GM23338 (cell line): Measurements from ENCODE around the gene LDLRAD2. TPM values are rescaled to one million over a fixed set of nuclear protein-coding genes. Genes with fewer than 3 reads are reported as not detected.

Experiments
- ATAC-seq: fragments of 200-7000 bp; cut with Tn5 transposase; 3 replicates; pipeline ENCODE4 v1.9.1; 2020
- DNase-seq: peaks from one replicate; pipeline ENCODE4 v3.0.0-alpha.2; 2015; ENCODE audit warnings: low spot score
- H2AFZ ChIP-seq: fragments of 200-600 bp; sonication (generic); 2 replicates; pipeline ENCODE4 v1.8.0; 2016; ENCODE audit warnings: antibody characterized with exemption, mild to moderate bottlenecking, moderate library complexity
- H3F3A ChIP-seq: fragments of 200-600 bp; sonication (generic); replicated peaks from 2 replicates; pipeline ENCODE4 v1.8.0; 2017; ENCODE audit warnings: antibody characterized with exemption, mixed run types, low read depth
- H3K27ac ChIP-seq: fragments of 200-600 bp; sonication (generic); 2 replicates; pipeline ENCODE4 v1.6.1; 2016; ENCODE audit warnings: low read depth
- H3K27me3 ChIP-seq: fragments of 200-600 bp; sonication (generic); 2 replicates; pipeline ENCODE4 v1.8.0; 2016; ENCODE audit warnings: mild to moderate bottlenecking, mixed run types, moderate library complexity; ENCODE audit not compliant: insufficient read depth
- H3K36me3 ChIP-seq: fragments of 200-600 bp; sonication (generic); 2 replicates; pipeline ENCODE4 v1.8.0; 2016; ENCODE audit warnings: mild to moderate bottlenecking; ENCODE audit not compliant: insufficient read depth
- H3K4me1 ChIP-seq: fragments of 200-600 bp; sonication (generic); 2 replicates; pipeline ENCODE4 v1.8.0; 2016; ENCODE audit warnings: mild to moderate bottlenecking, moderate library complexity; ENCODE audit not compliant: insufficient read depth
- H3K4me2 ChIP-seq: fragments of 200-600 bp; sonication (generic); 2 replicates; pipeline ENCODE4 v1.7.1; 2017; ENCODE audit warnings: mixed run types
- H3K4me3 ChIP-seq: fragments of 200-600 bp; sonication (generic); 2 replicates; pipeline ENCODE4 v1.6.1; 2016; ENCODE audit warnings: mixed run types
- H3K79me2 ChIP-seq: fragments of 200-600 bp; sonication (generic); replicated peaks from 2 replicates; pipeline ENCODE4 v1.8.0; 2017; ENCODE audit warnings: mild to moderate bottlenecking; ENCODE audit not compliant: insufficient read depth
- H3K9me2 ChIP-seq: fragments of 200-600 bp; sonication (generic); 2 replicates; pipeline ENCODE4 v1.8.0; 2017; ENCODE audit not compliant: insufficient read depth
- H4K20me1 ChIP-seq: fragments of 200-600 bp; sonication (generic); replicated peaks from 2 replicates; pipeline ENCODE4 v1.8.0; 2017; ENCODE audit warnings: mild to moderate bottlenecking; ENCODE audit not compliant: insufficient read depth
- H3K27ac Mint-ChIP-seq: 2 replicates; pipeline ENCODE4 v1.8.0; 2020; ENCODE audit warnings: inconsistent platforms, mild to moderate bottlenecking, moderate library complexity, mixed read lengths
- H3K27me3 Mint-ChIP-seq: 3 replicates; pipeline ENCODE4 v1.8.0; 2022; ENCODE audit warnings: low read depth, mild to moderate bottlenecking, moderate library complexity, mixed read lengths, inconsistent platforms; ENCODE audit not compliant: insufficient read depth, poor library complexity
- H3K36me3 Mint-ChIP-seq: 3 replicates; pipeline ENCODE4 v1.8.0; 2021; ENCODE audit warnings: low read depth, mild to moderate bottlenecking, inconsistent platforms, moderate library complexity, mixed read lengths
- H3K4me1 Mint-ChIP-seq: 3 replicates; pipeline ENCODE4 v1.8.0; 2020; ENCODE audit warnings: mild to moderate bottlenecking, inconsistent platforms, mixed read lengths
- H3K4me3 Mint-ChIP-seq: 3 replicates; pipeline ENCODE4 v1.8.0; 2021; ENCODE audit warnings: moderate library complexity, mild to moderate bottlenecking, inconsistent platforms, mixed read lengths
- H3K9me3 Mint-ChIP-seq: 3 replicates; pipeline ENCODE4 v1.8.0; 2020; ENCODE audit warnings: moderate library complexity, mild to moderate bottlenecking, inconsistent platforms, mixed read lengths
- CREB1 ChIP-seq: fragments of 250-450 bp; sonication (Bioruptor Pico); IDR thresholded peaks from 2 replicates; pipeline ENCODE4 v1.5.0; 2020; ENCODE audit warnings: low read depth, mild to moderate bottlenecking, moderate library complexity
- CTCF ChIP-seq, 2 experiments: fragments of 200-600 bp in 1 of 2; sonication (generic) in 1 of 2; conservative IDR thresholded peaks; 2 replicates each; pipeline versions ENCODE4 v1.5.1 to v1.6.1; 2016 to 2017; ENCODE audit warnings: antibody characterized with exemption in 2 of 2, low read depth in 2 of 2, mild to moderate bottlenecking in 2 of 2, moderate library complexity in 1 of 2
- ETS1 ChIP-seq: IDR thresholded peaks from 2 replicates; pipeline ENCODE4 v1.6.1; 2016; ENCODE audit warnings: antibody characterized with exemption
- EZH2 ChIP-seq: fragments of 200-600 bp; sonication (generic); IDR thresholded peaks from one replicate; pipeline ENCODE4 v1.8.0; 2017; ENCODE audit warnings: antibody characterized with exemption, mild to moderate bottlenecking, low read depth; ENCODE audit not compliant: unreplicated experiment
- EZH2phosphoT487 ChIP-seq: fragments of 200-600 bp; sonication (generic); IDR thresholded peaks from one replicate; pipeline ENCODE4 v1.8.1; 2018; ENCODE audit warnings: antibody characterized with exemption; ENCODE audit not compliant: unreplicated experiment
- JUNB ChIP-seq: IDR thresholded peaks from one replicate; pipeline ENCODE4 v1.6.1; 2016; ENCODE audit warnings: antibody characterized with exemption; ENCODE audit not compliant: unreplicated experiment
- NANOG ChIP-seq: IDR thresholded peaks from 2 replicates; pipeline ENCODE4 v1.6.1; 2016; ENCODE audit warnings: antibody characterized with exemption, borderline replicate concordance
- POLR2AphosphoS5 ChIP-seq: IDR thresholded peaks from 2 replicates; pipeline ENCODE4 v1.6.1; 2016; ENCODE audit warnings: antibody characterized with exemption, low read depth
- STAT1 ChIP-seq: IDR thresholded peaks from one replicate; pipeline ENCODE4 v1.6.1; 2016; ENCODE audit warnings: antibody characterized with exemption; ENCODE audit not compliant: unreplicated experiment
- ZNF114 ChIP-seq: fragments of 250-450 bp; sonication (Bioruptor Pico); IDR thresholded peaks from 2 replicates; pipeline ENCODE4 v1.5.0; 2020; ENCODE audit warnings: mild to moderate bottlenecking, moderate library complexity
- ZNF331 ChIP-seq: fragments of 250-450 bp; sonication (Bioruptor Pico); IDR thresholded peaks from 2 replicates; pipeline ENCODE4 v1.5.0; 2020; ENCODE audit warnings: low read depth, mild to moderate bottlenecking, moderate library complexity
- polyA plus RNA-seq: library from polyadenylated mRNA; unstranded; fragments of >200 nt; fragmentation: Nextera tagmentation; extraction: Ambion mirVana; gene quantifications from 2 replicates; pipeline ENCODE4 v1.2.1, GENCODE V29; 2016
- total RNA-seq: library from RNA; depleted of rRNA; stranded (reverse); fragments of >200 nt; shearing (Covaris generic); gene quantifications from 2 replicates; pipeline ENCODE4 v1.2.3, GENCODE V29; 2014
- TF ChIP-seq, protein P1 (sequence below): fragments of 250-450 bp; sonication (Bioruptor Pico); IDR thresholded peaks from 2 replicates; pipeline ENCODE4 v1.5.0; 2020; ENCODE audit warnings: mild to moderate bottlenecking, moderate library complexity
- TF ChIP-seq, protein P2 (sequence below): IDR thresholded peaks from one replicate; pipeline ENCODE4 v1.6.1; 2018; ENCODE audit warnings: antibody characterized with exemption; ENCODE audit not compliant: unreplicated experiment

The LDLRAD2 gene
- total and polyA plus RNA-seq, 2 experiments from 2014 or later: 1.6 to 5.8 TPM

DNA sequence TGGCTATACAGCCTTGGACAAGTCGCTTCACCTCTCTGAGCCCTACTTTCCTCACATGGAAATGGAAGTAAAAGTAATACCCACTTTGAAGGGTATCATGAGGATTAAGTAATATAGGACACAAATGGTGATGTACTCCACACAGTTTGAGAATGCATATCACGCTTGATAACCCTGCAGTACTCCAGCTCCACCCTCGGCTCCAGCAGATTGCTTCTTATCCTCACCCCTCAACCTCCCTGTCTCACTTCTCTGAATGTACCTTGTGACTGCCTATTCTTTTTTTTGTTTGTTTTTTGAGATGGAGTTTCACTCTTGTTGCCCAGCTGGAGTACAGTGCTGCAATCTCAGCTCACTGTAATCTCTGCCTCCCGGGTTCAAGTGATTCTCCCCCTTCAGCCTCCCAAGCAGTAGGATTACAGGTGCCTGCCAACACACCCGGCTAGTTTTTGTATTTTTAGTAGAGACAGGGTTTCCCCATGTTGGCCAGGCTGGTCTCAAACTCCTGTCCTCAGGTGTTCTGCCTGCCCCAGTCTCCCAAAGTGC is 55.5 kb downstream of the LDLRAD2 start:
- Histone ChIP-seq H2AFZ (no peak overlapping the region), H3K4me3 (no peak overlapping the region), H3F3A (no peaks in the 10 kb centered on the region), H3K4me1 (peaks cover 8% of the 10 kb centered on the region; the same call in 1 of the 2 replicates), H4K20me1 (0 out of 2 replicates have a peak, but pooled peaks cover 6% of the 10 kb centered on the region), H3K27ac (no peak overlapping the region), H3K27me3 (no peaks in the 10 kb centered on the region), H3K4me2 (no peak overlapping the region), H3K9me2 (no peaks in the 10 kb centered on the region), H3K36me3 (peaks cover 6% of the 10 kb centered on the region), H3K79me2 (no peaks in the 10 kb centered on the region)
- ATAC-seq: no peak
- Mint-ChIP-seq H3K4me1 (peaks cover 15% of the 10 kb centered on the region), H3K4me3 (no peak overlapping the region), H3K36me3 (peaks cover 30% of the 10 kb centered on the region), H3K9me3 (no peaks in the 10 kb centered on the region), H3K27me3 (peaks cover 10% of the 10 kb centered on the region), H3K27ac (no peak overlapping the region)
- DNase-seq: no peak
- TF ChIP-seq POLR2AphosphoS5 (no peak), JUNB (no peak), EZH2 (no peak), CTCF (conservative IDR thresholded peaks at IDR 0.05; ENCODE audit: low read depth in 2 of 2) (no peak), CREB1 (no peak), STAT1 (no peak), ZNF114 (CRISPR knock-in tag) (no peak), ETS1 (no peak), ZNF331 (no peak), EZH2phosphoT487 (no peak), NANOG (no peak)
- TF ChIP-seq, protein P1, sequence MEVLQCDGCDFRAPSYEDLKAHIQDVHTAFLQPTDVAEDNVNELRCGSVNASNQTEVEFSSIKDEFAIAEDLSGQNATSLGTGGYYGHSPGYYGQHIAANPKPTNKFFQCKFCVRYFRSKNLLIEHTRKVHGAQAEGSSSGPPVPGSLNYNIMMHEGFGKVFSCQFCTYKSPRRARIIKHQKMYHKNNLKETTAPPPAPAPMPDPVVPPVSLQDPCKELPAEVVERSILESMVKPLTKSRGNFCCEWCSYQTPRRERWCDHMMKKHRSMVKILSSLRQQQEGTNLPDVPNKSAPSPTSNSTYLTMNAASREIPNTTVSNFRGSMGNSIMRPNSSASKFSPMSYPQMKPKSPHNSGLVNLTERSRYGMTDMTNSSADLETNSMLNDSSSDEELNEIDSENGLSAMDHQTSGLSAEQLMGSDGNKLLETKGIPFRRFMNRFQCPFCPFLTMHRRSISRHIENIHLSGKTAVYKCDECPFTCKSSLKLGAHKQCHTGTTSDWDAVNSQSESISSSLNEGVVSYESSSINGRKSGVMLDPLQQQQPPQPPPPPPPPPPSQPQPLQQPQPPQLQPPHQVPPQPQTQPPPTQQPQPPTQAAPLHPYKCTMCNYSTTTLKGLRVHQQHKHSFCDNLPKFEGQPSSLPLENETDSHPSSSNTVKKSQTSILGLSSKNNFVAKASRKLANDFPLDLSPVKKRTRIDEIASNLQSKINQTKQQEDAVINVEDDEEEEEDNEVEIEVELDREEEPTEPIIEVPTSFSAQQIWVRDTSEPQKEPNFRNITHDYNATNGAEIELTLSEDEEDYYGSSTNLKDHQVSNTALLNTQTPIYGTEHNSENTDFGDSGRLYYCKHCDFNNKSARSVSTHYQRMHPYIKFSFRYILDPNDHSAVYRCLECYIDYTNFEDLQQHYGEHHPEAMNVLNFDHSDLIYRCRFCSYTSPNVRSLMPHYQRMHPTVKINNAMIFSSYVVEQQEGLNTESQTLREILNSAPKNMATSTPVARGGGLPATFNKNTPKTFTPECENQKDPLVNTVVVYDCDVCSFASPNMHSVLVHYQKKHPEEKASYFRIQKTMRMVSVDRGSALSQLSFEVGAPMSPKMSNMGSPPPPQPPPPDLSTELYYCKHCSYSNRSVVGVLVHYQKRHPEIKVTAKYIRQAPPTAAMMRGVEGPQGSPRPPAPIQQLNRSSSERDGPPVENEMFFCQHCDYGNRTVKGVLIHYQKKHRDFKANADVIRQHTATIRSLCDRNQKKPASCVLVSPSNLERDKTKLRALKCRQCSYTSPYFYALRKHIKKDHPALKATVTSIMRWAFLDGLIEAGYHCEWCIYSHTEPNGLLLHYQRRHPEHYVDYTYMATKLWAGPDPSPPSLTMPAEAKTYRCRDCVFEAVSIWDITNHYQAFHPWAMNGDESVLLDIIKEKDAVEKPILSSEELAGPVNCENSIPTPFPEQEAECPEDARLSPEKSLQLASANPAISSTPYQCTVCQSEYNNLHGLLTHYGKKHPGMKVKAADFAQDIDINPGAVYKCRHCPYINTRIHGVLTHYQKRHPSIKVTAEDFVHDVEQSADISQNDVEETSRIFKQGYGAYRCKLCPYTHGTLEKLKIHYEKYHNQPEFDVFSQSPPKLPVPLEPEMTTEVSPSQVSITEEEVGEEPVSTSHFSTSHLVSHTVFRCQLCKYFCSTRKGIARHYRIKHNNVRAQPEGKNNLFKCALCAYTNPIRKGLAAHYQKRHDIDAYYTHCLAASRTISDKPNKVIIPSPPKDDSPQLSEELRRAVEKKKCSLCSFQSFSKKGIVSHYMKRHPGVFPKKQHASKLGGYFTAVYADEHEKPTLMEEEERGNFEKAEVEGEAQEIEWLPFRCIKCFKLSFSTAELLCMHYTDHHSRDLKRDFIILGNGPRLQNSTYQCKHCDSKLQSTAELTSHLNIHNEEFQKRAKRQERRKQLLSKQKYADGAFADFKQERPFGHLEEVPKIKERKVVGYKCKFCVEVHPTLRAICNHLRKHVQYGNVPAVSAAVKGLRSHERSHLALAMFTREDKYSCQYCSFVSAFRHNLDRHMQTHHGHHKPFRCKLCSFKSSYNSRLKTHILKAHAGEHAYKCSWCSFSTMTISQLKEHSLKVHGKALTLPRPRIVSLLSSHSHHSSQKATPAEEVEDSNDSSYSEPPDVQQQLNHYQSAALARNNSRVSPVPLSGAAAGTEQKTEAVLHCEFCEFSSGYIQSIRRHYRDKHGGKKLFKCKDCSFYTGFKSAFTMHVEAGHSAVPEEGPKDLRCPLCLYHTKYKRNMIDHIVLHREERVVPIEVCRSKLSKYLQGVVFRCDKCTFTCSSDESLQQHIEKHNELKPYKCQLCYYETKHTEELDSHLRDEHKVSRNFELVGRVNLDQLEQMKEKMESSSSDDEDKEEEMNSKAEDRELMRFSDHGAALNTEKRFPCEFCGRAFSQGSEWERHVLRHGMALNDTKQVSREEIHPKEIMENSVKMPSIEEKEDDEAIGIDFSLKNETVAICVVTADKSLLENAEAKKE (CRISPR knock-in tag): no peak
- TF ChIP-seq, protein P2, sequence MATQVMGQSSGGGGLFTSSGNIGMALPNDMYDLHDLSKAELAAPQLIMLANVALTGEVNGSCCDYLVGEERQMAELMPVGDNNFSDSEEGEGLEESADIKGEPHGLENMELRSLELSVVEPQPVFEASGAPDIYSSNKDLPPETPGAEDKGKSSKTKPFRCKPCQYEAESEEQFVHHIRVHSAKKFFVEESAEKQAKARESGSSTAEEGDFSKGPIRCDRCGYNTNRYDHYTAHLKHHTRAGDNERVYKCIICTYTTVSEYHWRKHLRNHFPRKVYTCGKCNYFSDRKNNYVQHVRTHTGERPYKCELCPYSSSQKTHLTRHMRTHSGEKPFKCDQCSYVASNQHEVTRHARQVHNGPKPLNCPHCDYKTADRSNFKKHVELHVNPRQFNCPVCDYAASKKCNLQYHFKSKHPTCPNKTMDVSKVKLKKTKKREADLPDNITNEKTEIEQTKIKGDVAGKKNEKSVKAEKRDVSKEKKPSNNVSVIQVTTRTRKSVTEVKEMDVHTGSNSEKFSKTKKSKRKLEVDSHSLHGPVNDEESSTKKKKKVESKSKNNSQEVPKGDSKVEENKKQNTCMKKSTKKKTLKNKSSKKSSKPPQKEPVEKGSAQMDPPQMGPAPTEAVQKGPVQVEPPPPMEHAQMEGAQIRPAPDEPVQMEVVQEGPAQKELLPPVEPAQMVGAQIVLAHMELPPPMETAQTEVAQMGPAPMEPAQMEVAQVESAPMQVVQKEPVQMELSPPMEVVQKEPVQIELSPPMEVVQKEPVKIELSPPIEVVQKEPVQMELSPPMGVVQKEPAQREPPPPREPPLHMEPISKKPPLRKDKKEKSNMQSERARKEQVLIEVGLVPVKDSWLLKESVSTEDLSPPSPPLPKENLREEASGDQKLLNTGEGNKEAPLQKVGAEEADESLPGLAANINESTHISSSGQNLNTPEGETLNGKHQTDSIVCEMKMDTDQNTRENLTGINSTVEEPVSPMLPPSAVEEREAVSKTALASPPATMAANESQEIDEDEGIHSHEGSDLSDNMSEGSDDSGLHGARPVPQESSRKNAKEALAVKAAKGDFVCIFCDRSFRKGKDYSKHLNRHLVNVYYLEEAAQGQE: no peak
